NCI-H128 (cell line): ENCODE measurements around the gene ADGRG3.

Experiments used
- DNase-seq: peaks from one replicate; lab custom pipeline; 2025; ENCODE audit not compliant: unreplicated experiment; lab: John Stamatoyannopoulos, UW

ADGRG3 gene

GRCh38 chr16:57630931-57631845 is 36.9 kb upstream of the ADGRG3 start:
- DNase-seq: no peak

- DNase-seq: no peak
Observed at GRCh38 chr16:57632568-57632967, 35.5 kb upstream of the ADGRG3 start.

- DNase-seq: no peak
Observed at GRCh38 chr16:57633383-57634064, 34.6 kb upstream of the ADGRG3 start.

DNA sequence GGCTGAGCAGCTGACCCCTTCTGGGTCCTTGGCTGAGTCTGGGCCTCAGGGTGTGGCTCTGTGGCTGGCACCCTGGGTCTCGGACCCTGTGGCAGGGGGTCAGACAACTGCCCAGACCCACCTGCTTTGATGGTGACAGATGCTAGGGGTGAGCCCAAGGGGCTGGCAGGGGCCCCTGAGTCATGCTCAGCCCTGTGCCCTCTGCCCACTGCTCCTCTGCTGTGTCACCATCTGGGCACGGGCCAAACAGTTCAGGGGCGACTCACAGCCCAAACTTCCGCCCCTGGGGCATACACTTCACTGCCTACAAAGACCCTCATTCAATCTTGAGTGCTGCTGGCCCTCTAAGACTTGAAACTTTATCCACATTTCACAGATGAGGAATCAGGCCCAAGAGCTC is 33.9 kb upstream of the ADGRG3 start:
- DNase-seq: no peak

GRCh38 chr16:57635266-57636097 is 32.6 kb upstream of the ADGRG3 start:
- DNase-seq: no peak

- DNase-seq: no peak
Observed at GRCh38 chr16:57636184-57636583, 31.9 kb upstream of the ADGRG3 start.

- no peak for DNase-seq
Observed at GRCh38 chr16:57637020-57637419, 31.1 kb upstream of the ADGRG3 start.

DNA sequence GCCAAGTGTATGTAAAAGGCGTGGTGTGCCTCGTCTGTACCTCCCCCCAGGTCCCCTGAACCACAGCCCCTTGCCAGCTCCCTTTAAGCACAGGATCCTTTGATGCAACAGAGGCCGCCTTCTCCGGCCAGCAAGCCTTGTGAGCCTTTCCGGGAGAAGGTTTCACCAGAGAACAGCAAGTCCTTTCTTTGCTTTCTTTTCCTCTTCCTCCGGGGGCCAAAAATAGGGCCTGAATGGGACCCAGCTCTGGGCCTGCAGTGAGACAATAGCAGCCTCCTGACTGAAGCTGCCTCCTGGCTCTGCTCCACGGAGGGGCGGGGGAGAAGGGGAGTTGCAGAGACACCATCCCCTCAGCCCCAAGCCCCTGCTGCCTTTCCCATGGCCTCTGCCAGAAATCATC is 30.7 kb upstream of the ADGRG3 start:
- no peak for DNase-seq

GRCh38 chr16:57637965-57638364 is 30.1 kb upstream of the ADGRG3 start:
- no peak for DNase-seq

GRCh38 chr16:57638381-57638780 is 29.7 kb upstream of the ADGRG3 start:
- DNase-seq: no peak

- DNase-seq: peak; percentile 63
Observed at GRCh38 chr16:57639172-57639887, 28.8 kb upstream of the ADGRG3 start.

DNA sequence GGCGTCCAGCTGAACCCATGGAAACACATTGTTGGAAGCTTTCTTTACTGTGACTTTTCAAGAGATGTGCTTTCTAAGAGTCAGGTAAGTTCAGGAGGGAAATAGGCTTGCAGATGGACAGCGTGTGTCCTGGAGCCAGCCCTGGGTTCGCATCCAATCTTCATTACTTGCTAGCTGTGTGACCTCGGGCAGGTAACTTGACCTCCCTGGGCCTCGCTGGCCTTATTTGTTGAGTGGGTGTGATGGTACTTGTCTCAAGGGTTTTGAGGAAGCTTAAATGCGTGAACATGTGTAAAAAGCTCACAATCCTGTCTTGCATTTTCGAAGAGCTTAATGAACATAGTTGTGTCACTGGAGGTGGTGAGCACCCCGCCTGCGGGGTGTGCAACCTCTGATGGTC is 27.9 kb upstream of the ADGRG3 start:
- no peak for DNase-seq

- no peak for DNase-seq
Observed at GRCh38 chr16:57640612-57641011, 27.5 kb upstream of the ADGRG3 start.

DNA sequence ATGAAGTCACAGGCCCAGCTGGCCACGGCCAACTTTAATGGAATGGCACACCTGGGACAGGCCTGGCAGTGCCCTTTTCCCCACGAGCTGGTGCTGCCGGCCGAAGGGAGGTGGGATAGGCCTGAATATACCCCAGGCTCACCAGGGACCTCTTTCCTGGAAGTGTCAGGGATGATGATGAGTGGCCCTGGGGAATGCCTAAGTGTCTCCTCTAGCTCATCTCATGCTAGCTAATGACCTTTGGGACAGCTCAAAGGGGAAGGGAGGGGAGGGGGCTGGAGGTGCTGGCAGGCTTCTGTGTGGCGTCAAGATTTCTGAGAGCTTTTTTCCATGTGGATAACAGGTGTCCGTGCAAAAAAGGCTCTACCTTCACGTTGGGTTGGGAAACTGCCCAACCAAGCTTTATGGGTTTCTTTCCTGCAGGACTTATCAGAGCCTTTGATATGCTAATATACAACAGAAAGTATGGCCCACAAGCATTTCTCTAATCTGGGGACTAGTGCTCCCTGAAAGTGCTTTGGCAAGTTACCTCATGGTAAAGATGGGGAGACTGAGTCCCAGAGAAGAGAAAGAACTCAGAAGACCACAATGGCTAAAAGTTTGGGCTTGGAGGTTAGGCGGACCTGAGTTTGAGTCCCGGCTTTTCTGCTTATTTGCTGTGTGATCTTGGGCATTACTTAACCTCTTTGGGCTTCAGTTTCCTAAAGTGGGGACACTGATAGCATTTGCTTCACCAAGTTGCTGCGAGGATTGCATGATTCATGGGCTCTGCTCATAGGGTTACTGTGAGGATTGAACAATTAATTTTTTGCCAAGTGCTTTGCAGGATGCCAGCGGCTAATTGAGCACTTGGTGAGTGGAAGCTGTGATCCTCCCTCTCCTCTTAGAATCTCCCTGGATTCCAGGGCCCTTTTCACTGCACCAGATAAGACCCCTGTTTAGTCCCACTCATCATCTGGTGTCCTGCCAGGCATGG is 25.7 kb upstream of the ADGRG3 start:
- no peak for DNase-seq

DNA sequence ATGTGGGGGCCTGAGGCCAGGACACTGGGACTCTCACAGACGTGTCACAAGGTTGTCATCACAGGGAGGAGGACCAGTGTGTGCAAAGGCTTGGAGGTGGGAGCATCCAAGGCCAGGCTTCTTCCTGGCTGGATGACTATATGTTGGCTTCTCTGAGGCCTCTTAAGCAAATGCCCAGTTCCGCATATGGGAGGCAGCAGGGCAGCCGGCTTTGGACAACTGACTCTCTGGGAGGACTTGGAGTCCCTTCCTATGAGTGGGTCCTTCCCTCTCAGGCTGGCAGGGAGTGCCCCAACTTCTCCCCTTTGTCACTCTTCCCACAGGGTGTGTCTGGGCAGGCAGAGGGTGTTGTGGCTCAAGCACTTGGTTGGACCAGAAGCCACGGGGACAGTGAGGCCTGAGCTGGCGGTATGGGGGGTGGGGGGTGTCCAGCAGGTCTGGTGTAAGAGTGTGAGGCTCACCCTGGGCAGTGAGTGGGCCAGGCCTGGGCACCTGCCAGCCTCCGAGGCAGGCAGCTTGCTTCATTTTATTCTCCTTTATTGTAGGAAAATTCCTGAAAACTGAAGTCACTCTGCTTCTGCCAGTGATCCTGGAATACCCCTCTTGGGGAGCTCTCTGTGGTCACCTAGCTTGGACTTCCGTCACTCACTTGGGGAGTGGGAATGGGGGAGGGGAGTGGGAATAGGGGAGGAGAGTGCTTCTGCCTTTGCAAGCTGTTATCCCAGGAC is 24.8 kb upstream of the ADGRG3 start:
- no peak for DNase-seq

DNA sequence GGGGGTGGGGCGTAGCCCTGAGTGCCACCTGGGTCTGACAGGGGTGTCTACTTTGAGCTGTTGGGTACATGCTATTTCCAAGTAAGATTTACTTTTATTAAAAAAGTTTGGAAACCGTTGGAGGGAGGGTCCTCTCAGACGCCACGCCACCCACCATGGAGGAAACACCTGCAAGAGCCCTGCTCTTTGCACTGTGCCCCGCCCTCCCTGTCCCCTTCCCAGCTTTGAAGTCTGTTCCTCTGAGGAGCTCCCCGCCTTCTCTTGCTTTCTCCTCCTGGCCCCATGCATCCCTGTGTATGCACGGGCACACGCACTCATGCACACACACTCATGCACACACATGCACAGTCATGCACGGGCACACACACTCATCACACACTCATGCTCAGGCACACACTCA is 24.2 kb upstream of the ADGRG3 start:
- no peak for DNase-seq

GRCh38 chr16:57644383-57645014 is 23.6 kb upstream of the ADGRG3 start:
- DNase-seq: no peak

GRCh38 chr16:57645169-57645568 is 22.9 kb upstream of the ADGRG3 start:
- DNase-seq: no peak
